T-helper 2 cell treated with Interferon-gamma antibody and Interleukin-4, amounts not matched to agents 5 μg/mL and 100 μg/mL, for 36 hours (primary cell): ENCODE data around the gene PTGFR.

Experiments
- DNase-seq: peaks from one replicate; pipeline ENCODE4 v3.0.0; 2021; ENCODE audit warnings: low spot score
- H3K27ac Mint-ChIP-seq: one replicate; pipeline ENCODE4 v1.8.0; 2021; ENCODE audit warnings: mild to moderate bottlenecking, mixed read lengths
- H3K27me3 Mint-ChIP-seq: one replicate; pipeline ENCODE4 v1.8.0; 2021; ENCODE audit warnings: low read depth, mixed read lengths
- H3K36me3 Mint-ChIP-seq: one replicate; pipeline ENCODE4 v1.8.0; 2021; ENCODE audit warnings: low read depth, mixed read lengths
- H3K4me1 Mint-ChIP-seq: one replicate; pipeline ENCODE4 v1.8.0; 2021; ENCODE audit warnings: low read depth, mixed read lengths
- H3K4me3 Mint-ChIP-seq: one replicate; pipeline ENCODE4 v1.8.0; 2022; ENCODE audit warnings: mild to moderate bottlenecking, moderate library complexity, mixed read lengths
- H3K9me3 Mint-ChIP-seq: one replicate; pipeline ENCODE4 v1.8.0; 2021; ENCODE audit warnings: mixed read lengths

Gene PTGFR

DNA sequence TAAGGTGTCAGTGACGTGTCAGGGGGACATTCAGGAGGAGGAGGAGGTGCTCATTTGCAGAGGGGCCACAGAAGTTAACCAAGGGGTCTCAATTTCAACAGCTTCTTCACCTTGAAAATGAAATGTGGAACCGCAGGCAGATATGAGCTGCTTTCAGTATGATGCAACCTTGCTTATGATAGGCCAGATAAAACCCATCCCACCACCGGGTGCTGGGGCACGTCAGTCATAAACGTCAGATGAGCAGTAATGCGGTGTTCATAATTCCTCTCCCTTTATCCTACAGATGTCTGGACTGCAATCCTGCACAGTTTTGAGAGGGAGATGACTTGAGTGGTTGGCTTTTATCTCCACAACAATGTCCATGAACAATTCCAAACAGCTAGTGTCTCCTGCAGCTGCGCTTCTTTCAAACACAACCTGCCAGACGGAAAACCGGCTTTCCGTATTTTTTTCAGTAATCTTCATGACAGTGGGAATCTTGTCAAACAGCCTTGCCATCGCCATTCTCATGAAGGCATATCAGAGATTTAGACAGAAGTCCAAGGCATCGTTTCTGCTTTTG is 1.7 kb downstream of the PTGFR start:
- Mint-ChIP-seq H3K36me3 (no peaks in the 10 kb centered on the region), H3K4me3 (no peak overlapping the region), H3K27ac (no peak overlapping the region), H3K4me1 (no peaks in the 10 kb centered on the region), H3K27me3 (peaks cover 25% of the 10 kb centered on the region), H3K9me3 (no peaks in the 10 kb centered on the region)
- no peak for DNase-seq

DNA sequence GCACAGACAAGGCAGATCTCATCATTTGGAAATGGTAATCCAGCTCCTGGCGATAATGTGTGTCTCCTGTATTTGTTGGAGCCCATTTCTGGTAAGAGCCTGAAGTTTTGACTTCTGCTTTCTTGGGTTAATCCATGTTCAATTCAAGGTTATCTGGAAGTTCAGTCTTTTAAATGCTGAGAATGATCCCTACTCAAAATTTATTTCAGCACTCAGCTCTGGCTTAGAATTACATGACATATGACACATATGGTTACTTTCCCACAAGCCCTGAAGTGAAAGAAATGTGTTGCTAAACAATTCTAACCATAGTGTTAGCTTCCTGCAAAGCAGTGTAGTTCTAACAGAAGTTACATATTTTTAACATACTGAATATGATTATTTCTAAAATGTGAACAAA is 2.7 kb downstream of the PTGFR start:
- DNase-seq, result no peak
- peaks cover 25% of the 10 kb centered on the region for H3K27me3 Mint-ChIP-seq
- H3K9me3 Mint-ChIP-seq, result no peaks in the 10 kb centered on the region
- H3K27ac Mint-ChIP-seq, result no peak overlapping the region
- H3K4me1 Mint-ChIP-seq, result no peaks in the 10 kb centered on the region
- no peak overlapping the region for H3K4me3 Mint-ChIP-seq
- no peaks in the 10 kb centered on the region for H3K36me3 Mint-ChIP-seq

DNA sequence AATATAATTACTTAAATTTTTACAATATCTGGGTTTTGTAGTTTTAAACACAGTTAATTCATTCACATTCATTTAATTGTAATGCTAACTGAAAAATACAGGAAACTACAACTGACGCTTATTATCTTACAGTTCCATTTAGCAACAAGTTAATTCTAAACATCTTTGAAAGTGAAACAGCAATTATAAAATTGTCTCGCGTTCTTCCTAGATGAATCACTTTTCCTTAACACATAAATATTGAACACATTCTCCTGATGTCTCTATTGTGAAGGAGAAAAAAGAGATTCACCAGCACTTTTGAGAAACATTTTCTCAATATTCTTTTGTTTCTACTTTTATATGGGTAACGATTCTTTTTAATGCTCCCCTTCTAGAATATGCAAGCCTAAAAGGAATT is 6.4 kb downstream of the PTGFR start:
- Mint-ChIP-seq H3K4me3 (no peak overlapping the region), H3K27ac (no peak overlapping the region), H3K36me3 (no peaks in the 10 kb centered on the region), H3K4me1 (no peaks in the 10 kb centered on the region), H3K27me3 (peaks cover 2% of the 10 kb centered on the region), H3K9me3 (no peaks in the 10 kb centered on the region)
- no peak for DNase-seq

DNA sequence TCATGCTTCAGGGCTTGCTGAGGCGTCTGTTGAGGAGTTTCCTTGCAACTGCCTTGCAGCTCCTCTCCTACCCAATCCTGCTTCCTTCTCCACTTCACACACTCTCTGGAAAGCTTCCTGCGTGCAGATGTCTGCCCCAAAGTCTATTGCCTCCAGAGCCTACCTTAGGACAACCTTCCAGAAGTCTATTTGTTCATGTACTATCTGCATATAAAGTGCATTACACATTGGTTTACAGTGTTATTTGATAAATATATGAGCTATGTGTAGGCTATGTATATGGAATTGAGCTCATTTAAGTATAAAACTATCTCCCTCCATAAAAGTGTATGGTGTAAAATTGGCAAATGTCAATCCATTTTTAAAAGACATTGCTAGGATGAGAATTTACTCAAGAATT is 9.8 kb downstream of the PTGFR start:
- DNase-seq, result no peak
- Mint-ChIP-seq H3K27ac (no peak overlapping the region), H3K9me3 (no peaks in the 10 kb centered on the region), H3K4me3 (no peak overlapping the region), H3K4me1 (no peaks in the 10 kb centered on the region), H3K36me3 (no peaks in the 10 kb centered on the region), H3K27me3 (no peaks in the 10 kb centered on the region)

DNA sequence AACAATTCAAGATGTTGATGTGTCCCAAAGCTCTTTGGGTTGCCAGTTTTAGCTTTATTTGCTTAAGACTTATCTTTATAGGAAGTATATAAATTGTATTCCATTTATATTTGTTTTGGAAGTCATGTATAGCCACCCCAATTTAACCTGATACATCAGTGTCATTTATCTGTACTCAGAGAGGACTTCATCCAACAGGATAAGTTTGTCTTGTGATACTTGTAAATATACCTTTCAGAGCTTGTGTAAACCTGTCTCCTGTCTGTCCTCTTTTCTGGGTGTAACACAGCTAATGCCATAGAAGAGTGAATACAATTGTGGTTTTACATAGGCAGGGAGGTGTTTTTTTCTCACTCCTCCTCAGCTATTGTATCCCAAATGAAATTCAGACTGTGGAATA is 10.4 kb downstream of the PTGFR start:
- Mint-ChIP-seq H3K27ac (no peak overlapping the region), H3K9me3 (no peaks in the 10 kb centered on the region), H3K27me3 (no peaks in the 10 kb centered on the region), H3K4me1 (no peaks in the 10 kb centered on the region), H3K4me3 (no peak overlapping the region), H3K36me3 (no peaks in the 10 kb centered on the region)
- no peak for DNase-seq

DNA sequence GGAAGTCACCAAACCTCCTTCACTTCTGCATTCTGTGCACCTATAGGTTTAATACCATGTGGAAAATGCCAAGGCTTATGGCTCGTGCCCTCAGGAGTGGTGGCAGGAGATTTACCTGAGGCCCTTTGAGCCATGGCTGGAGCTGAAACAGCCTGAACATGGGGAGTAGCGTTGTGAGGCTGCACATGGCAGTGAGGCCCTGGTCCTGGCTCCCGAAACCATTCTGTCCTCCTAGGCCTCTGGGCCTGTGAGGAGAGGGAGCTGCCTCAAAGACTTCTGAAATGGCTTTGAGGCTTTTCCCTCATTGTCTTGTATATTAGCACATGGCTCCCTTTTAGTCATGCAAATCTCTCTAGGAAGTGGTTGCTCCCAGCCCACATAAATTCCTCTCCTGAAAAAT is 20.6 kb downstream of the PTGFR start:
- H3K9me3 Mint-ChIP-seq, result peaks cover 13% of the 10 kb centered on the region
- no peak overlapping the region for H3K27ac Mint-ChIP-seq
- H3K4me3 Mint-ChIP-seq, result no peak overlapping the region
- no peak for DNase-seq
- no peaks in the 10 kb centered on the region for H3K4me1 Mint-ChIP-seq
- H3K27me3 Mint-ChIP-seq, result no peaks in the 10 kb centered on the region
- H3K36me3 Mint-ChIP-seq, result no peaks in the 10 kb centered on the region

DNA sequence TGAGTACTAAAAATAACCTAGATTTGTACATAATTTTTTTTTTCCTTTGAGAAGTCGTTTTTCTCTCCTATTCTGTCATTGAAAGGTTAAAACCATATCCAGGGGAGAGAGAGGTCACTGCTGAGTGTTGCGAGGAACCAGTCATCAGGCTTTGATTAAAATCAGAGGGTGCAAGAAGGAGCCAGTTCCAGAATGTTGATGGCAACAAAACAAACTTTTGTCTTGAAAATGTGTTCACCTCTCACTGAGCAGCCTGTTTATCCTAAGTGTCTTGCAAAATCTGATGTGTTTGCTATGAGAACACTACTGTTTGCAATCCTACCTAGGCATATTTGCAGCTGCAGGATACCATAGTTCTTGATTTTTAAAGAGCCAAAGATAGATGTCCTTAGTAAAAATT is 25.9 kb downstream of the PTGFR start:
- no peaks in the 10 kb centered on the region for H3K27me3 Mint-ChIP-seq
- H3K36me3 Mint-ChIP-seq, result no peaks in the 10 kb centered on the region
- H3K9me3 Mint-ChIP-seq, result peaks cover 11% of the 10 kb centered on the region
- DNase-seq, result no peak
- H3K4me1 Mint-ChIP-seq, result no peaks in the 10 kb centered on the region
- no peak overlapping the region for H3K4me3 Mint-ChIP-seq
- no peak overlapping the region for H3K27ac Mint-ChIP-seq

DNA sequence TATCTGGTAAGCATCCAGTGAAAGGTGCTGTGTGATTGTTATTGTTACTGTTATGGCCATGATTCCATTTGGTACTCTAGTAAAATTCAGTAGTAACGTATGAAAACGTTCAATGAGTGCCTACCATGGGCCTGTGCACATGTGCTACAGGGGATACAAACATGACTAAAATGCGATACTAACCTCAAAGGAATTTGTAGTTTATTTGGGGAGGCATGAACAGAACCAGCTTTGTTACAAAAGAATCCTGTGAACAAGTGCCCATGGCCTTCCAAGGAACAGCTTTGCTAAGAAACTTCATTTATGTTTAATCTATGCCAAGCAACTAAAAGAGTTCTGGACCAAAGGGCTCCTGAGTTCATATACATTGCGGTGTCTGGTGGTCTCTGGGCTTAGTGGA is 28.7 kb downstream of the PTGFR start:
- no peak overlapping the region for H3K4me3 Mint-ChIP-seq
- no peak overlapping the region for H3K27ac Mint-ChIP-seq
- H3K36me3 Mint-ChIP-seq, result no peaks in the 10 kb centered on the region
- no peak for DNase-seq
- no peaks in the 10 kb centered on the region for H3K9me3 Mint-ChIP-seq
- H3K4me1 Mint-ChIP-seq, result no peaks in the 10 kb centered on the region
- no peaks in the 10 kb centered on the region for H3K27me3 Mint-ChIP-seq

DNA sequence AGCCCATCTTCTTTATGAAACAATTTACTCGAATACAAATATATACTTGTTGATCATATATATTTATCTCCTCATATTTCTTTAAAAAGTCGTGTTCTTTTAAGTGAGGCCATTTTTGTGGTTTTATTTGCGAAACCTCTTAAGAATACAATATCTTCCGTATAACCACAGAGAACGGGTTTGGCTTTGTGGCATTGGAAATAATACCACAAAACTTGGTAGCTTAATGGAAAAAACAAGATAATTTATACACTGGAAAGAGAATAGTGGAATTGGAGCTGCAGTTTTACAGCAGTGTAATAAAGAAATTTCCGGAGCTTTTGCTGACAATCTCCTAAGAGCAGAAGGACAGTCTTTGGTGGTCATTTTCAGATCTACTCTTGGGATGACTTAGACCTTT is 29.4 kb downstream of the PTGFR start:
- H3K4me3 Mint-ChIP-seq, result no peak overlapping the region

DNA sequence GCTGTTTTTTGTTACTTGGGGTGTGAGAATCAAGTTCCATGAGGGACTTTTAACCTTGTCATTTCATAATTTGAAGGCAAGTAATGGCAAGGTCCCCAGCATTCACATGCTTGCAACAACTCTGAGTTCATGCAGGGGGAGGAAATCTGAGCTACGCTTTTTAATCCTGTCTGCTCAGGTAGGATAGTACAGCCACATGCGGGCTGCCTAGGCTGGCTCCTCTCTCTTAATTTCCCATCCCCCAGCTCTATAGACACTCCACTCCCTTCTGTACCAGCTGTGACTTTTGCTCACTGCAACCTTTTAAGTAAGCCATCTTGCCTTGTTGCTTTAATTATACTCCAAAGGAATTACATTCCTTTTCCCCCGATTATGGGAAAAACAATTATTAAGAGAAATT is 30.1 kb downstream of the PTGFR start:
- no peaks in the 10 kb centered on the region for H3K27me3 Mint-ChIP-seq
- H3K9me3 Mint-ChIP-seq, result no peaks in the 10 kb centered on the region
- no peak overlapping the region for H3K27ac Mint-ChIP-seq
- no peaks in the 10 kb centered on the region for H3K4me1 Mint-ChIP-seq
- no peak for DNase-seq
- no peak overlapping the region for H3K4me3 Mint-ChIP-seq
- H3K36me3 Mint-ChIP-seq, result no peaks in the 10 kb centered on the region

More for the DNA sequence above, 29.4 kb downstream of the PTGFR start:
- H3K36me3 Mint-ChIP-seq, result no peaks in the 10 kb centered on the region
- no peaks in the 10 kb centered on the region for H3K27me3 Mint-ChIP-seq
- H3K9me3 Mint-ChIP-seq, result no peaks in the 10 kb centered on the region
- no peak for DNase-seq
- no peaks in the 10 kb centered on the region for H3K4me1 Mint-ChIP-seq
- no peak overlapping the region for H3K27ac Mint-ChIP-seq

DNA sequence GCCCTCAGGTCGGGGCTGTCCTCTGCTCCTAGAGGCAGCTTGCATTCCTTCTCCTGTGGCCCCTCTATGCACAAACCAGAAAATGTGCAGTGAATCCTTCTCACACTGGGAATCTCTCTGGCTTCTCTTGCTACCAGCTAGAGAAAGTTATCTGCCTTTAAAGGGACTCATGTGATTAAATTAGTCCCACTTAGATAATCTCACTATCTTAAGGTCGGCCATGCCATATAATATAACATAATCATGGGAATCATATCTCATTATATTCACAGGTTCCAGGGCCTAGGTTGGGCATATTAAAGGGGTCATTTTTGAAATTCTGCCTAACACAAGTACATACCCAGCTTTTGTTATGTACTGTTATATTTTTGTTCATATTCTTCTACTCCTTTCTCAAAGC is 31.4 kb downstream of the PTGFR start:
- Mint-ChIP-seq H3K4me3 (no peak overlapping the region), H3K27ac (no peak overlapping the region), H3K27me3 (no peaks in the 10 kb centered on the region), H3K9me3 (no peaks in the 10 kb centered on the region), H3K4me1 (no peaks in the 10 kb centered on the region), H3K36me3 (no peaks in the 10 kb centered on the region)
- no peak for DNase-seq

DNA sequence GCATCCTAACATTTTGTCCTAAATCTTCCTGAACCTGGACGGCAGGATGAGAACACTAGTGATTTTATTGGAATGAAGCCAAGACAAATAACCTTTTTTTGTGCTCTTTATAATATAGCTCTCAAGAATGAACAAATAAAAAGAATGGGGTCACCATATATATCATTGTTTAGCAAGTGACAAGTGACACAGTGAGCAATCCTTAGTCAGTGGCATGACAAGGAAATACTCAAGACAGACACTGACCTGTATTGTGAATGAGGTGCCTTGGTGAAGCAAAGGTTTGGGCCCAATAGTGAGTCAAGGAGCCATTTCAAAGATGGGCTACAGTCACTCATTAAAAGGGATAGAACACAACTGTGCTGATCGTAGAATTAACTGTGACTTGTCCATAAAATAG is 35.7 kb downstream of the PTGFR start:
- Mint-ChIP-seq H3K27me3 (no peaks in the 10 kb centered on the region), H3K4me1 (no peaks in the 10 kb centered on the region), H3K4me3 (no peak overlapping the region), H3K27ac (no peak overlapping the region), H3K9me3 (no peaks in the 10 kb centered on the region), H3K36me3 (no peaks in the 10 kb centered on the region)
- DNase-seq, result no peak

DNA sequence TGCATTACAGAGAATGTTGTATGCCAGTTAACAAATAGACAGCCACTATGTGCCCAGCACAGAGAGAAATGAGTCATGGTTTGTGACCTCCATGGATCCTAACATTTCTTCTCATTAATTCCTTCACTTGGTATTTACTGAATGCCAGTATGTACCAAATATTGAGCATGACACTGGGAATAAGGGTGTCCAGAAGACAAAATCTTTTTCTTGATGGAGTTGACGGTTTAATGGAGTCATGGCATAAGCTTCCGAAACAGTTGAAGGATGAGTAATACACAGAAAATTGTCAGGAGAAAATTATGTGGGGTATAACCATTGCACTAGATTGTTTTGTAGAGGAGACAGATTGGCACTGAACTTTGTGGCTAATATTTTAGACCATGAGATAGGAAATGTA is 36.9 kb downstream of the PTGFR start:
- no peak overlapping the region for H3K27ac Mint-ChIP-seq
- no peaks in the 10 kb centered on the region for H3K9me3 Mint-ChIP-seq
- no peaks in the 10 kb centered on the region for H3K36me3 Mint-ChIP-seq
- no peak for DNase-seq
- H3K27me3 Mint-ChIP-seq, result no peaks in the 10 kb centered on the region
- H3K4me3 Mint-ChIP-seq, result no peak overlapping the region
- no peaks in the 10 kb centered on the region for H3K4me1 Mint-ChIP-seq

DNA sequence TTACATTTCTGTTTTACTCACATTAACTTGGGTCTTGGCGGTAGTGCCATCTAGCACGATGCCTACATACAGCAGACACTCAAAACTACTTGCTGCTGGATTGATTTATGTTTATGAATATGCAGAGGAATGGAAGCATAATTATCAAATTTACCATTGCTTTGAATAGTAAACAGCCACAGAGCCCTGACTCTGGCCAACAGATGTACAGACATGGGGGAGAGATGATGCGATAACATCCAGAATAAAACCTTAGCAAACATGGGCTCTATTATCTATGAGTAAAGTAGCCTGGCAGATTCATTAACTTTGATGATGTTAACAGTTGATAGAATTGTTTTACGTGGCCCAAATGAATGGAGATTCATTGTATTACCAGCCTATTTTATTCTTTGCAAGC is 42.8 kb downstream of the PTGFR start:
- H3K9me3 Mint-ChIP-seq, result no peaks in the 10 kb centered on the region
- no peaks in the 10 kb centered on the region for H3K4me1 Mint-ChIP-seq
- no peak overlapping the region for H3K4me3 Mint-ChIP-seq

DNA sequence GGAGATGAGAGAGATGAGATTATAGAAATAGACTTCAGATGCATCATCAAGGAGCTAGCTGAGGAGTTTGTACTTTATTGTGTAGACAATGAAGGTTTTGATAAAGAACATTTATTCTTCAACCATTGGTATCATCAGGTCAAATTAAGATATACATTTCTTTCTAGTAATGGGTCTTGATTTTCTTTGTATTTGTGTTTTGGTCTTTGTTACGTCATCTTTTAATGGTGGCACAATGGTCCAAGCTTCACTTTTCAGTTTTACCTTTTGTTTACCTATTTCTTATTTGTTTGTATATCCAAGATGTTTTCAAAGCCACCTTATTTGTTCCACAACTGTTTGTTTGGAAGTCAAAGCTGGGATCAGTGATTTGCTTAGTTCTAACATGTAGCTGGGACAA is 44.5 kb downstream of the PTGFR start:
- H3K9me3 Mint-ChIP-seq, result no peaks in the 10 kb centered on the region
- no peak overlapping the region for H3K4me3 Mint-ChIP-seq

More for the DNA sequence above, 42.8 kb downstream of the PTGFR start:
- DNase-seq, result no peak
- H3K36me3 Mint-ChIP-seq, result no peaks in the 10 kb centered on the region
- no peak overlapping the region for H3K27ac Mint-ChIP-seq
- no peaks in the 10 kb centered on the region for H3K27me3 Mint-ChIP-seq

More for the DNA sequence above, 44.5 kb downstream of the PTGFR start:
- Mint-ChIP-seq H3K4me1 (no peaks in the 10 kb centered on the region), H3K36me3 (no peaks in the 10 kb centered on the region), H3K27ac (no peak overlapping the region), H3K27me3 (no peaks in the 10 kb centered on the region)
- no peak for DNase-seq
